NCI-H446 treated with DMSO at 0.1 percent for 48 hours (cell line): ENCODE results near the gene STING1.
A peak's percentile ranks its signal among the peaks of the same experiment; 100 is the strongest.
"Not testable (repeated sequence)": the region's sequence is repeated elsewhere in the genome, so short reads cannot be mapped to it uniquely, and the experiment has no call there.

Experiments used
- DNase-seq: peaks from one replicate; lab custom pipeline; 2025; lab: John Stamatoyannopoulos, UW

Gene STING1

DNA sequence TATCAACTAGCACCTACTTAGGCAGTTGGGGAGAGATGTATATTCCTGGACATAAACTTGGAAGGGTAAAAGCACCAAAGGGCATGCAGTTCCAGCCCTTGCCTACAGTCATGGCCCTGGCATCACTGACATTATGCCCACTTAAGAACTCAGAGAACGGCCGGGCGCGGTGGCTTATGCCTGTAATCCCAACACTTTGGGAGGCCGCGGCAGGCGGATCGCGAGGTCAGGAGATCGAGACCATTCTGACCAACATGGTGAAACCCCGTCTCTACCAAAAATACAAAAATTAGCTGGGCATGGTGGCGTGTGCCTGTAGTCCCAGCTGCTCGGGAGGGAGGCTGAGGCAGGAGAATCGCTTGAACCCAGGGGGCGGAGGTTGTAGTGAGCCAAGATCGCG, 42.1 kb downstream of the STING1 start:
- DNase-seq: not testable (repeated sequence)

DNA sequence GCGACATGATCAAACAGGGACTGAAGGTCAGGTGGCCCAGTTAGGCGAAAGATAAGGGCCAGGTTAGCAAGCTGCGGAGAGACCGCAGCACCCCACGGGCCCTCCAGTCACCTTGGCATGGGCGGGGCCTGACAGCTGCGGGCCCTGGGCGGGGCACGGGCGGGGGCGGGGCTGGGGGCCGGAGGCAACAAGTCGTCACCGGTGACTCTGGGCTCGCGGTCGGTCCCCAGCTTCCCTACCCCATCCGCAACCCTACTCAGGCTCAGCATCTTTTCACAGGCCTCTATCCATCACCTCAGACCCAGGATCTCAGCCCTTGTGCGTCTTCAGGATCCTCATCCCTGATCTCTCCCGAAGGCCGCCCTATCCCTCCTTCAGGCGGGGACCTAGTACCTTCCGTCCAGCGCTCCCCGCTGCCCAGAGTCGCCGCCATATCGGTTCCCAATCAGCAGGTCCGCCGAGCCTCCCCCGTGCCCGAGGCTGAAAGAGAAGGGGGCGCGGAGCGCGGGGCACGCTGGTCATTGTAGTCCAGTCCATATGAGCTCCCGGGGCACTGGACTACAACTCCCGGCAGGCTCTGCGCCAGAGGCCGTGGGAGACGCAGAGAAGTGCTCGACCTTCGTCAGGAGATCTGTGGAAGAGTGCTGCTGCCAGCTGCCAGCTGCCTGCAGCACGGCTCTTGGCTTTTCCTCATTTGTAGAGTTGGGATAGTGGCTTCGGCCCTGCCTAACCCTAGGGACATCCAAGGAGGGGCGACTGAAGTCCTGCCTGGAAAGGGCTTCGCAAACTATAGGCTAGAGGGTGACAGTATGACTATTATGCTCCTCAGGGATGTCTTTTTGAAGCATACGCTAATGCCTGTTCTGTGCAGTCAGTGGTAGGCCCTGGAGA, 43.3 kb downstream of the STING1 start, which contains the start of gene DNAJC18:
TSS of gene DNAJC18 (minus strand) at position 513 of the 891 bp plus-strand sequence. CDS start at position 433, 80 bp downstream.
- peak; percentile 87 for DNase-seq

DNA sequence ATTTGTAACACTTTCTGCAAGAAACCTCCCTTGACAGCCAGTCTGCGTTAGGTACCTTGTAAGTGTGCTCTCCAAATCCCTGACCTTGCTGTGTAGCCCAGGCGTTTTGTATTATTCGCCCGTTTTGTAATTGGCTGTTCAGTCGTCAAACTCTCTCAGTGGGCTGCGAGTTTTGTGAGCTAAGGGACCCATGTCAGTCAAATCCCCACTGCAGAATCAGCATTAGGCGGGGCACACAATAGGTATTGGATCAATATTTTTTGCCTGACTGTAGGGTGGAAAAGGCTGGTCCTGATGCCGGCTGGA, 43.9 kb downstream of the STING1 start:
- no peak for DNase-seq

DNA sequence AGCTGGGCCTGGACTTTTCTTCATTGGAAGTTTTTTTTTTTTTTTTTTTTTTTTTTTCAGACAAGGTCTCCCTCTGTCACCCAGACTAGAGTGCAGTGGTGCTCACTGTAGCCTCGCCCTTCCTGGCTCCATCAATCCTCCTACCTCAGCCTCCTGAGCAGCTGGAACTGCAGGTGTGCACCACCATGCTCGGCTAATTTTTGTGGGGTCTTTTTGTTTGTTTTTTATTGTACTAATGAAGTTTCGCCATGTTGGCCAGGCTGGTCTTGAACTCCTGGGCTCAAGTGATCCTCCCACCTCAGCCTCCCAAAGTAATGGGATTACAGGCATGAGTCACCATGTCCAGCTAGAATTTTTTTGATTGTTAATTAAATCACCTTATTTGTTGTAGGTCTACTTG, 46.9 kb downstream of the STING1 start:
- DNase-seq: no peak

DNA sequence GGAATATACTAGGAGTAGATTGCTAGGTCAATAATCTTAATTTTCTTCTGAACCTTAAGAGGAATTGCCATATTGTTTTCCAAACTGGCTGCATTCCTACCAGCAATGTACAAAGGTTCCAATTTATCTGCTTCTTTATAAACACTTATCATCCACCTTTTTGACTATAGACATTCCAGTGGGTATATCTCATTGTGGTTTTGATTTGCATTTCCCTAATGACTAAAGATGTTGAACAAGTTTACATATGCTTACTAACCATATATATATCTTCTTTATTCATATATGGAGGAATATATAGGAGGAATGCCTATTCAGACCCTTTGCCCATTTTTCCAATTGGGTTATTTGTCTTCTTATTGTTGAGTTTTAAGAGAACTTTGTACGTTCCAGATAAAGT, 50.9 kb downstream of the STING1 start:
- DNase-seq: no peak

DNA sequence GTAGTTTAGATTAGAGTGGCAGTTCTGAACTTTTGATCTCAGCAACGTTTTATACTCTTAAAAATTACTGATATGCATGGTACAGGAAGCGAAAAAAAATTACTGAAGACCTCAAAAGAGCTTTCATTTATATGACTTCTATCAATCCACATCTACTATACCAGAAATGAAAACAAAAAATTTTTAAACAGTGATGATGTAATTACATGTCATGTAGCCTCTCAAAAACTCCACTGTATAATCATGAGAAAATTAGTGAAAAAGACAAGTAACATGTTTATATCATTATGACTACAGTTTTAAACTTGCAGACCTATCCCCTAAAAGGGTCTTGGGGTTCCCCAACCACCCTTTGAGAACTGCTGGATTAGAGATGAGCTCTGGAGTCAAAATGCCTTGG, 52.5 kb downstream of the STING1 start:
- no peak for DNase-seq

DNA sequence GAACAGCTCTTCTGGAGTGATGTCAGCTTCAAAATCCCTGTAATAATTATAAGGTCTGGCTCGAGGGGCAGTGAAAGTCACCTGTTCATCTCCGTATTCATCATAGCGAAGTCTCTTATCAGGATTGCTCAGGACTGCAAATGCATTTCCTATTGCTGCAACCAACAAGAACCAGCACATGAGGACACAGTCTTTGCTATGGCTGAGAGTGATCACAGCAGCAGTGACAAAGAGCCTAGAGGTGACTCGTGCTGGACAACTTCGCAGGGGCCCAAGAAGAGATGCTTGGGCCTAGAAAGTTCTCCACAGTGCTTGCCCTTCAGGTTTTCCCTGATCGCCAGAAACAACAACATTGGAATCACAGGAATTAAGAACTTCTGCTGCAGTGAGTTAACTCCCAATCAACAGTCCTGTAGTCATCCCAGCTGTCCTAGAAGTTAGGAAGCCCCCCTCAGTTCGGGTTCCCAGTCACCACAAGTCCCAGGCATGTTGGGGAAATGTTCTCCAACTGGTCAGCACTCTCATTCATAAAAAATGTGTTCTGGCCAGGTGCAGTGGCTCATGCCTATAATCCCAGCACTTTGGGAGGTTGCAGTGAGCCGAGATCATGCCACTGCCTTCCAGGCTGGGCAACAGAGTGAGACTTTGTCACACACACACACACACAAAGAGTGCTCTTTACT, 56.2 kb downstream of the STING1 start:
- no peak for DNase-seq
